NT2/D1 (cell line): ENCODE data around the gene FZD8.

Source experiments
- SUZ12 ChIP-seq: IDR thresholded peaks from 2 replicates; pipeline ENCODE4 v1.6.1; 2011; ENCODE audit not compliant: insufficient read length, insufficient read depth; ENCODE audit errors: extremely low read depth
- YY1 ChIP-seq: IDR thresholded peaks from 2 replicates; pipeline ENCODE4 v1.6.1; 2011; ENCODE audit not compliant: insufficient read length, insufficient read depth
- ZNF274 ChIP-seq: IDR thresholded peaks from 2 replicates; pipeline ENCODE4 v1.6.1; 2011; ENCODE audit warnings: mild to moderate bottlenecking, low read depth, low read length

GRCh38 chr10:35640951-35641675, 983 bp downstream of the FZD8 start:
- TF ChIP-seq ZNF274: no peak
- no peak for TF ChIP-seq YY1
- no peak for TF ChIP-seq SUZ12
